Esophagus muscularis mucosa (tissue), 4 donors: ENCODE results near the gene CHST9.

Experiments
- EP300 ChIP-seq: sonication (generic); formaldehyde crosslinking; IDR thresholded peaks from one replicate; pipeline ENCODE4 v1.6.1; 2017; ENCODE audit warnings: antibody characterized with exemption
- POLR2A ChIP-seq: fragments of 450-650 bp; IDR thresholded peaks from one replicate; pipeline ENCODE4 v1.6.1; 2017; ENCODE audit warnings: antibody characterized with exemption, moderate library complexity, mild to moderate bottlenecking, low read depth
- POLR2AphosphoS5 ChIP-seq, 2 donors: sonication (generic); formaldehyde crosslinking; IDR thresholded peaks; one replicate each; pipeline ENCODE4 v1.6.1; 2017; ENCODE audit warnings: antibody characterized with exemption in 2 of 2
- TF ChIP-seq, protein P1 (sequence below), 3 experiments: fragments of 200-600 bp in 2 of 3; fragments of 450-650 bp in 1 of 3; sonication (generic) in 2 of 3; IDR thresholded peaks; one replicate each; pipeline ENCODE4 v1.5.1; 2017 to 2019; ENCODE audit warnings: antibody characterized with exemption in 3 of 3, mild to moderate bottlenecking in 2 of 3, moderate library complexity in 1 of 3

DNA sequence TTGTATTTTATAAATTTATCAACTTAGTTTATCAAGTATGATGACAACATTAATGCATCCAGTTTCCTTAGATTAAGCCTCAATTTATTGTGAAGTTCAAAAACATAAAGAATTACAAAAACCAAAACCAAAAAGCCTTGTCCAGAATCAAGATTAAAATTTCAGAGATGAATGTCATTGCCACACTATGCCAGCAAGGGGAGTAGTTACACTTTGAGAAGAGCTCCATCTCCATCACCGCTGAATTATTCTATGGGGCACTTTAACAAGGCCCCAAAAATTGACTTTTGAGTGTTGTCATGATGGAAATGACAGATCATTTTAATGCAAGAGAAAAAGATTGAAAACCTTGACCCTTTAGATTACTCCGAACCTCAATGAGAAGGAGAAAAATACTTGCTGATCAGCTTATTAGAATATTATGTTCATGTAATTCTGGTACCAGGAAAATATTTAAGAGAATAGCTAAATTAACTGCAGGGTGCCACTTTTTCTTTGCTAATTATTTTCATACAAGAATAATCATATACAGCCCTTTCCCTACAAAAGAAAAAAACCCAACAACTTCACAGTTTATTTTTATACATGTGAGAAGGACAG lies 167.1 kb downstream of the CHST9 start:
- no peak for TF ChIP-seq POLR2AphosphoS5 (IDR thresholded peaks at IDR 0.05)
- no peak for TF ChIP-seq POLR2A
- TF ChIP-seq, protein P1, sequence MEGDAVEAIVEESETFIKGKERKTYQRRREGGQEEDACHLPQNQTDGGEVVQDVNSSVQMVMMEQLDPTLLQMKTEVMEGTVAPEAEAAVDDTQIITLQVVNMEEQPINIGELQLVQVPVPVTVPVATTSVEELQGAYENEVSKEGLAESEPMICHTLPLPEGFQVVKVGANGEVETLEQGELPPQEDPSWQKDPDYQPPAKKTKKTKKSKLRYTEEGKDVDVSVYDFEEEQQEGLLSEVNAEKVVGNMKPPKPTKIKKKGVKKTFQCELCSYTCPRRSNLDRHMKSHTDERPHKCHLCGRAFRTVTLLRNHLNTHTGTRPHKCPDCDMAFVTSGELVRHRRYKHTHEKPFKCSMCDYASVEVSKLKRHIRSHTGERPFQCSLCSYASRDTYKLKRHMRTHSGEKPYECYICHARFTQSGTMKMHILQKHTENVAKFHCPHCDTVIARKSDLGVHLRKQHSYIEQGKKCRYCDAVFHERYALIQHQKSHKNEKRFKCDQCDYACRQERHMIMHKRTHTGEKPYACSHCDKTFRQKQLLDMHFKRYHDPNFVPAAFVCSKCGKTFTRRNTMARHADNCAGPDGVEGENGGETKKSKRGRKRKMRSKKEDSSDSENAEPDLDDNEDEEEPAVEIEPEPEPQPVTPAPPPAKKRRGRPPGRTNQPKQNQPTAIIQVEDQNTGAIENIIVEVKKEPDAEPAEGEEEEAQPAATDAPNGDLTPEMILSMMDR (IDR thresholded peaks at IDR 0.05), result peak; percentile 50 to 65 (median 54)
- TF ChIP-seq EP300, result no peak
